Mucosa of stomach (tissue), 1 donor: Measurements from ENCODE around the gene SOST.

ENCODE experiments used
- H3K27me3 ChIP-seq: one replicate; pipeline ENCODE4 v1.7.0; 2013; ENCODE audit warnings: mild to moderate bottlenecking, low read length; ENCODE audit not compliant: control insufficient read depth, insufficient read depth
- H3K36me3 ChIP-seq: one replicate; pipeline ENCODE4 v1.7.0; 2013; ENCODE audit warnings: low read length; ENCODE audit not compliant: control insufficient read depth, insufficient read depth
- H3K4me1 ChIP-seq: one replicate; pipeline ENCODE4 v1.7.0; 2013; ENCODE audit warnings: mild to moderate bottlenecking, low read length; ENCODE audit not compliant: control insufficient read depth, insufficient read depth
- H3K4me3 ChIP-seq: one replicate; pipeline ENCODE4 v1.7.0; 2013; ENCODE audit warnings: low read length
- H3K9ac ChIP-seq: one replicate; pipeline ENCODE4 v1.7.0; 2013; ENCODE audit warnings: mild to moderate bottlenecking, low read length, moderate library complexity
- H3K9me3 ChIP-seq: one replicate; pipeline ENCODE4 v1.7.0; 2013; ENCODE audit warnings: mild to moderate bottlenecking, low read length, moderate library complexity; ENCODE audit not compliant: control insufficient read depth
- donor health status: Pancreatic carcinoma.

SOST gene

DNA sequence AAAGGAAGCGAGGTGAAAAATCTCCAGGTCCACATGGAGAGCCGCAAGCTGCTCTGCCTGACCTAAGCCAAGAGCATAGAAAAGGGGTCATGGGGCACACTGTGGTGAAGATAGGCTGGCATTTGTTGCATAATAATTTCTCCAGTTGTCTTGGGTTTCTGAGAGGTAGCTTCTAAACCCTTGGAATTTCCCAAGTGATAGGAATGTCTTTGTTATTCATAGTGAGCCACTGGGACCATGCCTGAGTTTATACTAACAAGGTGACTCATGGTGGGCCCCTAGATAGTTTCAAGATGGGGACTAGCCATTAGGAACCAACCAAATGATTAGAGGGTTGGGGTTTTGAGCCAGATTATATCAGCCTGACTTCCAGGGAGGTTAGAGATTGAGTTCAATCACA is 25.6 kb downstream of the SOST start:
- H3K9ac ChIP-seq = no peak overlapping the region
- H3K9me3 ChIP-seq = no peaks in the 10 kb centered on the region
- no peaks in the 10 kb centered on the region for H3K36me3 ChIP-seq
- H3K4me3 ChIP-seq = no peak overlapping the region
- no peaks in the 10 kb centered on the region for H3K4me1 ChIP-seq
- peaks cover 4% of the 10 kb centered on the region for H3K27me3 ChIP-seq

DNA sequence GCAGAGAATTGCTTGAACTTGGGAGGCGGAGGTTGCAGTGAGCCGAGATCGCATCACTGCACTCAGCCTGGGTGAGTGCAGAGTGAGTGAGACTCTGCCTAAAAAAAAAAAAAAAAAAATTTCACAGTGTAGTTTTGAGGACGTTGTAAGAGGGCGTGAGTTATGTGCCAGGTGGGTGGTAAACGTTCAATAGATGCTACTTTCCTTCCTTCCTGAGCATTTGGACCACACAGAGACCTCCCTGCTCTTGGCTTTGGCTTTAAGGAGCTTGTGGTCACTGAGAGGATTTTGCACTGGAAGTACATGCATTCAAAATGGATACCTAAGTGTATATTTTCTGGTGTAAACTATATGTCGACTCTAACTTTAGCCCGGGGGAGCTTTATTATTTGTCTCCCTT is 30.5 kb downstream of the SOST start:
- no peaks in the 10 kb centered on the region for H3K9me3 ChIP-seq
- peaks cover 1% of the 10 kb centered on the region for H3K27me3 ChIP-seq
- no peaks in the 10 kb centered on the region for H3K4me1 ChIP-seq
- H3K4me3 ChIP-seq = no peak overlapping the region
- no peaks in the 10 kb centered on the region for H3K36me3 ChIP-seq
- no peak overlapping the region for H3K9ac ChIP-seq

DNA sequence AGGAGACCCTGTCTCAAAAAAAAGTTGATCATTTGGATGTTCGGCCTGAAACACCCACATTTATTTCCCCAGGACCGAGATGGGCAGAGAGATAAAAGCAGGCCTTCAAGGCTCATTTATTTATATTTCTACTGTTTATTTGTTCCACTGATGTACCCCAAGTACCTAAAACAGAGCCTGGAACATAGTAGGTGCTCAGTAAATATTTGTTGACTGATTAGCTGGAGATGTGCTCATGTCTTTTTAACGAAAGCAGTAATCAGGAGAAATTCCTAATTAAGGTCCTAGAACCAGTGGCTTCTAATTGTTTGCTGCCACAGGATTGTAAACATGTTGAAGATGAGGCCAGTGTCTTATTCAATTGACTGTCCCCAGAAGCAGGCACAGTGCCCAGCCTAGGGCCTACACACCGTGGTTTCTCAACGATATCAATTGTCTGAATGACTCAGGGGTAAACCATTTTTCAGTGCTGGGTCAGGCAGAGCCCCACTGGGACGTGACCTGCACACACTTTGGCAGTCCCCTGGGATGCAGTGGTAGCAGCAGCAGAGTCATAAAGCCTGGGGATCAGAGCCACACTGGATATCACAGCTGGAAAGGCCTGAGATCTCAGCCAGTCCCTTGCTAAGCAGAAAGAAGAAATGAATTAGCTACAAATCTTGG is 34.8 kb downstream of the SOST start:
- Histone ChIP-seq H3K9ac (no peak overlapping the region), H3K27me3 (no peaks in the 10 kb centered on the region), H3K4me3 (no peak overlapping the region), H3K4me1 (no peaks in the 10 kb centered on the region), H3K36me3 (no peaks in the 10 kb centered on the region), H3K9me3 (no peaks in the 10 kb centered on the region)

DNA sequence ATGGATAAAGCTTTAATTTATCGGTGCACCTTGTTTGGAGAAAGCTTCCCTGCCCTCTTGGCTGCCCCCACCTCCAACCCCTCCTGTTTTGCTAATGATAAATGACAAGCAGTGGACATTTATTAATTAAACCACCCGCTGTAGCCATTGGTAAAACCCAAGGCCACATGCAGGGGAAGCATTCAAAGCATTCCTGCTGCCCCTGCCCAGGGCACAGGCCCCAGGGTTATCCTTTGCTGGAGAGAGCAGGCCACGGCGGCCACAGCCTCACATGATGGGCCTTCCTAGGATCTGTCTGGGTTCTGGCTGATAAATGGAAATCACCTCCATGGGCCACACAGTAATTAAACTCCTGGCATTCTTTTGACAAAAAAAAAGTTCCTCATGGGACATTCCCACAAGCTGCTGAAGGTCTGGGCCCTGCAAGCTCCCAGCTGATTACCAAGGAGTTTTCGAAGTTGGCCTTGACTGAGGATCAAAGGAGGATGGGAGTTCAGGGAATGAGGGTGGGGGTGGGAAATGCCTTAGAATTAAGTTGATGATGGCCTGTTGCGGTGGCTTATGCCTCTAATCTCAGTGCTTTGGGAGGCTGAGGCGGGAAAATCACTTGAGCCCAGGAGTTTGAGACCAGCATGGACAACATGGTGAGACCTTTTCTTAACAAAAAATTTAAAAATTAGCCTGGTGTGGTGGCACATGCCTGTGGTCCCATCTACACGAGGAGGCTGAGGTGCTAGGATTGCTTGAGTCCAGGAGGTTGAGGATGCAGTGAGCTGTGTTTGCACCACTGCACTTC is 35.5 kb downstream of the SOST start:
- Histone ChIP-seq H3K4me3 (no peak overlapping the region), H3K9me3 (no peaks in the 10 kb centered on the region), H3K9ac (no peak overlapping the region), H3K4me1 (no peaks in the 10 kb centered on the region), H3K36me3 (no peaks in the 10 kb centered on the region), H3K27me3 (no peaks in the 10 kb centered on the region)

DNA sequence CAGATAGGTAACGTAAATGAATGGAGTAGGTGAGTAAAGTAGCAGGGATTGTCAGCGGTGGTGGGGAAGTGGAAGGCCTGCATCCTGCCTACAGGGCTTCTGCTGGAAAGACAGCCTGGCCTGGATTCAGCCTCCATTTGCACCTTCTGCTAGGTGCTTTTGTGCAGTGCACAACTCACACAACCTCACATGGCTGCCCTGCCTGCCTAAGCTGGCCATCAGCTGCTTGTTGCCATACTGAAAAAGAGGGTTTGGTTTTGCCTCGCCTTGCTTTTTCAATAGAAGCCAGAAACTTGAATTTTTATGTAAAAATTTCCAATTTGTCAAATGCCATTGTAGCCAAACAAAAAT is 36.3 kb downstream of the SOST start:
- Histone ChIP-seq H3K9ac (no peak overlapping the region), H3K27me3 (no peaks in the 10 kb centered on the region), H3K4me3 (no peak overlapping the region), H3K36me3 (no peaks in the 10 kb centered on the region), H3K4me1 (no peaks in the 10 kb centered on the region), H3K9me3 (no peaks in the 10 kb centered on the region)

DNA sequence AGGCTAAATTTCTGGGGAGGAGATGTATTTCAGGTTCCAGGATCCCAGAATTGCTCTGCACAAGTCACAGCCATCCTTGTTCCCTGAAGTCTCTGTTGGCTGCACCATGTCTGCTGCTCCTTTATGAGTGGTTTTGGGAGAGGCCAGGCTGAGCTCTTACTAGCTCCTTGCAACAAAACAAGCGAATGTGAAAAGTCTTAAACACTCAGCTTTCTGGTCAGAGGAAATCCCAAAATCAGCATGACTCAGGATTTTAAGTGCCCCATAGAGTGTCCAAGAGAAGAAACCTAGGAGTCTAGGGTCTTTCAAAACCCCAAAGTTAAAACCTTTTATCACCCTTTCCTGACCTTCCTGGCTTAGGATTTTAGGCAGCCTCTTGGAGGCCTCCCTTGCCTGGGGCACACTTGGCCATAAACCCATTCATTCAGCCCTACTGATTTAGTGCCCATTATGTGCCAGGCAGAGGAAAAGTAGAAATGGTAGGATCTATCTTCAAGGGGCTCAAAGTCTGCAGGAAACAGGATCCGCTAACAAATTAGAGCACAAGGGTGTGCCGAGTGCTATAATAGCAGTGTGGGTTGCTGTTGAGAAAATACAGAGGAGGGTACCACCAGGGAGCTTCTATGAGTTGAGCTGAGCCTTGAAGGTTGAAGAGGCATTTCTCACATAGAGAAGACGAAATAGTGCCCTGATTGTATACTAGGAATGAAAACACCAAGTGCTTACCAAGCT is 36.9 kb downstream of the SOST start:
- Histone ChIP-seq H3K9ac (no peak overlapping the region), H3K4me1 (no peaks in the 10 kb centered on the region), H3K4me3 (no peak overlapping the region), H3K36me3 (no peaks in the 10 kb centered on the region), H3K9me3 (no peaks in the 10 kb centered on the region), H3K27me3 (no peaks in the 10 kb centered on the region)

DNA sequence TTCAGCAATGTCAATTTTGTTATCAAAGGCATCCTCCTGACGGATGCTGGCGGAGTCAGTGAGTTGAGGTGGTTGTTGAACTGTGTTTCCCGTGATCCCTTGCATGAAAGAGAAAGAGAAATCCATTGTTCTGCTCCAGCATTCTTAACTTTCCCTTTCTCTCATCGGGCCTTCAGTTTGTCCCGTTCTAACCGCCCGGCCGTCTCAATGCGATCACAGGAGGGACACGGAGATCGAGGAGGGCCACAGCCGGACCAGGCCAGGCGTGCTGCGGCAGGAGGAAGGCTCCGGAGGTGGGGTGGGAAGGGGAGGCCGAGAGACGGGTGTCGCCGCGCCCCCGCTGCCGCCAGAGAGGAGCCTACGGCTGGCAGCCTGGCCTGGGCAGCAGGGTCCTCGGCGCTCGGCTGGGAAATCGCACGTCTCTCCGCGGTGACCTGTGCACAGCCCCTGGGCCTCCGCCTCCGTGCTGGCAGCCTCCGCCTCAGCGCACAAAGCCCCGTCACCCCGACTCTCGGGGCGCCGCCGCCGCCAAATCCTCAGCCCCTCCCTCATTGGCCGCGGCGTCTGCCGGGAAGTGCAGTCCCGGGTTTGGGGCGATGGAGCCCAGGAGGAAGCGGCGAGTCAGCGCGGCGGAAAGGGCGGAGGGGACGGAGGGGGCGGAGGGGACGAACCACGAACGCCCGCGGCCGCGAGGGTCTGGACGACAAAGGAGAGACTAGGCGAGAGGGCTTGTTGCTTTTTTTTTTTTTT is 38.1 kb downstream of the SOST start:
- H3K9me3 ChIP-seq = no peaks in the 10 kb centered on the region
- peak overlapping the region; percentile 81 for H3K9ac ChIP-seq
- peaks cover 1% of the 10 kb centered on the region for H3K27me3 ChIP-seq
- H3K4me3 ChIP-seq = peak overlapping the region; percentile 34
- H3K36me3 ChIP-seq = no peaks in the 10 kb centered on the region
- H3K4me1 ChIP-seq = no peaks in the 10 kb centered on the region

DNA sequence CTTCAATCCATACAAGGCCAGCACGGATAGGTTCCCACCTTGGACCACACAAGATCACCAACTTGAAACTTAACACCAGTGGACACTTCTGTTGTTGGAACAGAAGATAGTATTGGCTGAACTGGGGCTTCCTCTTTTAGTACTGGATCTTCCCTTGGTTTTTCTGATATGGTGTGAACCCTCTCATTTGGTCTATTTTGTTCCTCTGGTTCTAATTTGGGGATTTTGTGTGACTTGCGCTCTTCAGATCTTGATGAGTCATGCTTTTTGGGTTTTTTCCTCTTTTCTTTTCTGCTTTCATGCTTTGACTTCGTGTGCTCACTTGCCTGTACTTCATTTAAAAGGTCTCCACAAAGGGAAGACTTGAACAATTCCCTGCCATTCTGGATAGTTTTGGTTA is 39.0 kb downstream of the SOST start:
- Histone ChIP-seq H3K27me3 (peaks cover 3% of the 10 kb centered on the region), H3K4me1 (no peaks in the 10 kb centered on the region), H3K4me3 (no peak overlapping the region), H3K9ac (no peak overlapping the region), H3K36me3 (no peaks in the 10 kb centered on the region), H3K9me3 (no peaks in the 10 kb centered on the region)

DNA sequence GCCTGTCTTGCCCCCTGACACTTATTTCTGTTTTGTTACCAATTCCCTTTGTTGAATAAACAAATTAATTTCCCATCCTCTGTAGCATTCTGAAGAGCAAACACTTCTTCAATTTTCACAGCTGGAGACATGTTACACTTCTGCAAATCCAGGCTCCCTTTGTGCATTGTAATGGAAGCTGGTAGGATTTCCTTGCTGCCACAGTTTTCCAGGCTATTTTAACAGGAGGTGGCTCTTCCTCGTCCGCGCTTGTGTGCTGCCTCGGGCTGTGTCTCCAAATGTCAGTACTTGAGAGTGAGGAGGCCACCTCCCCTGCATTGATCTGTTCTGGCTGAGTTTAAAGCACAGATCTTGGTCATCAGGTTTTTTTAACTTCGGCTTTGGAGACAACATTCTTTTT is 40.0 kb downstream of the SOST start:
- Histone ChIP-seq H3K27me3 (peaks cover 3% of the 10 kb centered on the region), H3K4me1 (peaks cover under 1% of the 10 kb centered on the region), H3K36me3 (no peaks in the 10 kb centered on the region), H3K9me3 (no peaks in the 10 kb centered on the region), H3K4me3 (no peak overlapping the region), H3K9ac (no peak overlapping the region)

DNA sequence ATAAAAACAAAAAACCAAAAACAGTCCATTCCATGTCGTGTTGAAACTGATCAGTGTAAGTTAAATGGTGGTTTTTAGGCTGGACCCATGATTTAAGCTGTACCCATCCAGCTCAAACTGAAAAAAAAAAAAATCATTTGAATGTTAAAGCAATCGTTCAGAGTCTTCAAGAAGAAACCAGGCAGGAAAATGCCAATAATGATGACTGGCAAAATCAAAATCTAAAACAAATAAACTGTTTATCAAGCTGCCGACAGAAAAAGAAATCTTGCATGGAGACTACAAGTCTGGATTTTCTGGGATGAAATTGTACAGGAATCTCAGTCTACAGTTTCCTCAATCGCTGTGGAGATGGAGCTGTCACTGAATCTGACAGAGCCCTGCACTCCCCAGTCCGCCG is 40.7 kb downstream of the SOST start:
- peaks cover 5% of the 10 kb centered on the region for H3K4me1 ChIP-seq
- no peak overlapping the region for H3K9ac ChIP-seq
- no peak overlapping the region for H3K4me3 ChIP-seq
- peaks cover 9% of the 10 kb centered on the region for H3K27me3 ChIP-seq
- no peaks in the 10 kb centered on the region for H3K9me3 ChIP-seq
- H3K36me3 ChIP-seq = no peaks in the 10 kb centered on the region

DNA sequence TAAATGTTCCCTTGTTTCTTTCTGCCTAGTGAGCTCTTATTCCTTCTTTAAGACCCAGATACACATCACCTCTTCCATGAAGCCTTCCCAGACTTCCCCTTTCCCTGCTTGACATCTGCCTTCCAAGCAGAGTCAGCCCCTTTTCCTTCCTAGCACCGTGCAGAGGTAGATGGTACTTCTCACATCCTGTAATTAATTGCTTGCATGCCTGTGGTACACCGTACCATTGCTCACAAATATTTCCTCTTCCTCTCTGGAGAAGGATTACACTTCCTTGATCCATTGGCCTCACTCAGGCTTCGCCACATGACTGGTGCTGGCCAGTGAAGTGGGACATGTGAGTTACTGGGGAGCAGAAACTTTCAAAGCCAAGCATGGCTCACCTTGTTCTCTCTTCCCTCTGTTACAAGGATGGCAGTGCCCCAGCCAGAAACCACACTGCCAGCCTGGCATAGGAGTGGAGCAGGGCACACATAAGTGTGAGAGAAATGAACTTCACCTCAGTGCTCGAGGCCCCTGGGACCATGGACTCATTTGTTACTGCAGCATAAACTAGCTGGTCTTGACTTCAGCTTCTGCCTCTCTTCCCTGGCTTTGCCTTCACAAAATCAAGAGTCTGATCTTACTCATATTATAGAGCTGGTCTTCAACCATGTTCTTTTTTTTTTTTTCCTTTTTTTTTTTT is 44.0 kb downstream of the SOST start:
- peaks cover 5% of the 10 kb centered on the region for H3K4me1 ChIP-seq
- H3K4me3 ChIP-seq = no peak overlapping the region
- H3K9ac ChIP-seq = no peak overlapping the region
- H3K27me3 ChIP-seq = peaks cover 22% of the 10 kb centered on the region
- no peaks in the 10 kb centered on the region for H3K36me3 ChIP-seq
- no peaks in the 10 kb centered on the region for H3K9me3 ChIP-seq
